GM23338 (cell line): Measurements from ENCODE around the gene HSFX1.
"Not testable (repeated sequence)": the region's sequence is repeated elsewhere in the genome, so short reads cannot be mapped to it uniquely, and the experiment has no call there.

Experiments
- CTCF ChIP-seq, 2 experiments: fragments of 200-600 bp in 1 of 2; sonication (generic) in 1 of 2; conservative IDR thresholded peaks; 2 replicates each; pipeline versions ENCODE4 v1.5.1 to v1.6.1; 2016 to 2017; ENCODE audit warnings: antibody characterized with exemption in 2 of 2, low read depth in 2 of 2, mild to moderate bottlenecking in 2 of 2, moderate library complexity in 1 of 2
- EZH2 ChIP-seq: fragments of 200-600 bp; sonication (generic); IDR thresholded peaks from one replicate; pipeline ENCODE4 v1.8.0; 2017; ENCODE audit warnings: antibody characterized with exemption, mild to moderate bottlenecking, low read depth; ENCODE audit not compliant: unreplicated experiment
- JUNB ChIP-seq: IDR thresholded peaks from one replicate; pipeline ENCODE4 v1.6.1; 2016; ENCODE audit warnings: antibody characterized with exemption; ENCODE audit not compliant: unreplicated experiment
- NANOG ChIP-seq: IDR thresholded peaks from 2 replicates; pipeline ENCODE4 v1.6.1; 2016; ENCODE audit warnings: antibody characterized with exemption, borderline replicate concordance
- POLR2AphosphoS5 ChIP-seq: IDR thresholded peaks from 2 replicates; pipeline ENCODE4 v1.6.1; 2016; ENCODE audit warnings: antibody characterized with exemption, low read depth

GRCh38 chrX:149773026-149773425 lies 842 bp upstream of the HSFX1 start:
- TF ChIP-seq NANOG; POLR2AphosphoS5; CTCF (conservative IDR thresholded peaks at IDR 0.05; ENCODE audit: low read depth in 2 of 2); EZH2; JUNB: not testable (repeated sequence)
